ENCODE results near the gene JPT2. TPM values are rescaled to one million over a fixed set of nuclear protein-coding genes. Genes with fewer than 3 reads are reported as not detected.
A peak's percentile ranks its signal among the peaks of the same experiment; 100 is the strongest.

Gene JPT2
- total and polyA plus RNA-seq, 3 experiments from 2014 or later: 12.5 to 106 (median 106) TPM

- no peaks in the 10 kb centered on the region for H3K9me3 Mint-ChIP-seq
These were observed 23.4 kb upstream of the JPT2 start for GRCh38 chr16:1654505-1655268.

GRCh38 chr16:1655269-1655807 is 22.7 kb upstream of the JPT2 start:
- peaks cover 27% of the 10 kb centered on the region for H3K36me3 ChIP-seq (ENCODE audit: insufficient read depth, low read length)
- no peaks in the 10 kb centered on the region for H3K4me1 ChIP-seq (ENCODE audit: insufficient read depth, low read length)
- ChIA-PET CTCF (no interaction called here), POLR2A (no interaction called here)
- no peak overlapping the region for H3K4me3 ChIP-seq (ENCODE audit: low read length)
- Mint-ChIP-seq H3K4me3 (no peak overlapping the region), H3K9me3 (no peaks in the 10 kb centered on the region), H3K27ac (no peak overlapping the region), H3K36me3 (peaks cover 6 to 73% (median 16%) of the 10 kb centered on the region in 3 donors), H3K4me1 (no peaks in the 10 kb centered on the region), H3K27me3 (no peaks in the 10 kb centered on the region)
- H3K27ac ChIP-seq (ENCODE audit: low read depth, low read length): no peak overlapping the region
- H3K27me3 ChIP-seq (ENCODE audit: insufficient read depth, low read length, poor library complexity, severe bottlenecking): no peaks in the 10 kb centered on the region
- H3K9me3 ChIP-seq (ENCODE audit: low read length): no peaks in the 10 kb centered on the region
- DNase-seq: no peak

More at GRCh38 chr16:1654505-1655268, 23.4 kb upstream of the JPT2 start:
- POLR2A ChIA-PET: no interaction called here
- Mint-ChIP-seq H3K4me3 (no peak overlapping the region), H3K27ac (peak overlapping the region in 1 of 8 donors; percentile 69), H3K4me1 (no peaks in the 10 kb centered on the region), H3K36me3 (peaks cover 6 to 69% (median 16%) of the 10 kb centered on the region in 3 donors), H3K27me3 (no peaks in the 10 kb centered on the region)
- no peaks in the 10 kb centered on the region for H3K9me3 ChIP-seq (ENCODE audit: low read length)
- H3K27me3 ChIP-seq (ENCODE audit: insufficient read depth, low read length, poor library complexity, severe bottlenecking): no peaks in the 10 kb centered on the region
- H3K4me1 ChIP-seq (ENCODE audit: insufficient read depth, low read length): no peaks in the 10 kb centered on the region
- CTCF ChIA-PET: no interaction called here
- no peak for DNase-seq
- H3K4me3 ChIP-seq (ENCODE audit: low read length): no peak overlapping the region
- H3K27ac ChIP-seq (ENCODE audit: low read depth, low read length): no peak overlapping the region
- H3K36me3 ChIP-seq (ENCODE audit: insufficient read depth, low read length): peaks cover 22% of the 10 kb centered on the region

GRCh38 chr16:1655909-1656807 is 21.9 kb upstream of the JPT2 start:
- no peak for DNase-seq
- Mint-ChIP-seq H3K9me3 (no peaks in the 10 kb centered on the region), H3K36me3 (peaks cover 6 to 68% (median 11%) of the 10 kb centered on the region in 3 donors), H3K27ac (no peak overlapping the region), H3K4me1 (no peaks in the 10 kb centered on the region), H3K27me3 (no peaks in the 10 kb centered on the region), H3K4me3 (no peak overlapping the region)
- Histone ChIP-seq H3K36me3 (ENCODE audit: insufficient read depth, low read length) (peaks cover 21% of the 10 kb centered on the region), H3K27ac (ENCODE audit: low read depth, low read length) (no peak overlapping the region), H3K27me3 (ENCODE audit: insufficient read depth, low read length, poor library complexity, severe bottlenecking) (no peaks in the 10 kb centered on the region), H3K4me1 (ENCODE audit: insufficient read depth, low read length) (no peaks in the 10 kb centered on the region), H3K4me3 (ENCODE audit: low read length) (no peak overlapping the region), H3K9me3 (ENCODE audit: low read length) (no peaks in the 10 kb centered on the region)
- ChIA-PET POLR2A (no interaction called here), CTCF (no interaction called here)

GRCh38 chr16:1656808-1657617 is 21.1 kb upstream of the JPT2 start:
- no peak for DNase-seq
- Histone ChIP-seq H3K4me1 (ENCODE audit: insufficient read depth, low read length) (no peaks in the 10 kb centered on the region), H3K9me3 (ENCODE audit: low read length) (no peaks in the 10 kb centered on the region), H3K27me3 (ENCODE audit: insufficient read depth, low read length, poor library complexity, severe bottlenecking) (no peaks in the 10 kb centered on the region), H3K36me3 (ENCODE audit: insufficient read depth, low read length) (peaks cover 15% of the 10 kb centered on the region), H3K4me3 (ENCODE audit: low read length) (no peak overlapping the region), H3K27ac (ENCODE audit: low read depth, low read length) (no peak overlapping the region)
- Mint-ChIP-seq H3K4me1 (no peaks in the 10 kb centered on the region), H3K27ac (no peak overlapping the region), H3K4me3 (no peak overlapping the region), H3K9me3 (no peaks in the 10 kb centered on the region), H3K27me3 (no peaks in the 10 kb centered on the region), H3K36me3 (peaks cover 6 to 64% (median 9%) of the 10 kb centered on the region in 3 donors)
- POLR2A ChIA-PET: no interaction called here
- CTCF ChIA-PET: no interaction called here

GRCh38 chr16:1657841-1658240 is 20.2 kb upstream of the JPT2 start:
- H3K27ac ChIP-seq (ENCODE audit: low read depth, low read length): no peak overlapping the region
- H3K9me3 ChIP-seq (ENCODE audit: low read length): no peaks in the 10 kb centered on the region
- peaks cover 6 to 68% (median 12%) of the 10 kb centered on the region in 3 donors for H3K36me3 Mint-ChIP-seq
- no peak overlapping the region for H3K4me3 Mint-ChIP-seq
- no peak for DNase-seq
- ChIA-PET CTCF (no interaction called here), POLR2A (no interaction called here)
- no peaks in the 10 kb centered on the region for H3K4me1 Mint-ChIP-seq
- no peaks in the 10 kb centered on the region for H3K9me3 Mint-ChIP-seq
- no peaks in the 10 kb centered on the region for H3K4me1 ChIP-seq (ENCODE audit: insufficient read depth, low read length)
- H3K27me3 Mint-ChIP-seq: no peaks in the 10 kb centered on the region
- H3K4me3 ChIP-seq (ENCODE audit: low read length): no peak overlapping the region
- no peaks in the 10 kb centered on the region for H3K27me3 ChIP-seq (ENCODE audit: insufficient read depth, low read length, poor library complexity, severe bottlenecking)
- peaks cover 17% of the 10 kb centered on the region for H3K36me3 ChIP-seq (ENCODE audit: insufficient read depth, low read length)
- peak overlapping the region in 1 of 8 donors; percentile 32 for H3K27ac Mint-ChIP-seq

- H3K4me1 ChIP-seq (ENCODE audit: insufficient read depth, low read length): no peaks in the 10 kb centered on the region
- CTCF ChIA-PET: no interaction called here
- H3K9me3 ChIP-seq (ENCODE audit: low read length): no peaks in the 10 kb centered on the region
- Mint-ChIP-seq H3K4me3 (peak overlapping the region in 1 of 7 donors; percentile 18), H3K4me1 (no peaks in the 10 kb centered on the region), H3K27ac (peak overlapping the region in 1 of 8 donors; percentile 29), H3K9me3 (no peaks in the 10 kb centered on the region), H3K27me3 (no peaks in the 10 kb centered on the region), H3K36me3 (peaks cover 6 to 74% (median 16%) of the 10 kb centered on the region in 3 donors)
- H3K27me3 ChIP-seq (ENCODE audit: insufficient read depth, low read length, poor library complexity, severe bottlenecking): no peaks in the 10 kb centered on the region
- no peak overlapping the region for H3K27ac ChIP-seq (ENCODE audit: low read depth, low read length)
- DNase-seq: no peak
- H3K36me3 ChIP-seq (ENCODE audit: insufficient read depth, low read length): peaks cover 22% of the 10 kb centered on the region
- POLR2A ChIA-PET: no interaction called here
- H3K4me3 ChIP-seq (ENCODE audit: low read length): no peak overlapping the region
These were observed 19.0 kb upstream of the JPT2 start for GRCh38 chr16:1659031-1659430.

- Mint-ChIP-seq H3K4me3 (no peak overlapping the region), H3K27ac (peak overlapping the region in 2 of 8 donors; percentile 7 to 77), H3K4me1 (no peaks in the 10 kb centered on the region), H3K9me3 (no peaks in the 10 kb centered on the region), H3K27me3 (no peaks in the 10 kb centered on the region), H3K36me3 (peaks cover 0 to 82% (median 18%) of the 10 kb centered on the region in 3 donors)
- no peak overlapping the region for H3K27ac ChIP-seq (ENCODE audit: low read depth, low read length)
- H3K4me1 ChIP-seq (ENCODE audit: insufficient read depth, low read length): no peaks in the 10 kb centered on the region
- H3K4me3 ChIP-seq (ENCODE audit: low read length): no peak overlapping the region
- no peaks in the 10 kb centered on the region for H3K9me3 ChIP-seq (ENCODE audit: low read length)
- ChIA-PET CTCF (no interaction called here), POLR2A (no interaction called here)
- H3K27me3 ChIP-seq (ENCODE audit: insufficient read depth, low read length, poor library complexity, severe bottlenecking): no peaks in the 10 kb centered on the region
- no peak for DNase-seq
- peaks cover 30% of the 10 kb centered on the region for H3K36me3 ChIP-seq (ENCODE audit: insufficient read depth, low read length)
These were observed 16.3 kb upstream of the JPT2 start for GRCh38 chr16:1661826-1662225.
